Fibroblast of pulmonary artery (primary cell): Measurements from ENCODE around the gene FAAH.

Experiments used
- DNase-seq: peaks from one replicate; pipeline ENCODE4 v3.0.0-alpha.2; 2010; ENCODE audit warnings: low read depth
- H3K4me3 ChIP-seq: replicated peaks from 2 replicates; pipeline ENCODE4 v1.5.1; 2011; ENCODE audit warnings: low read depth, mild to moderate bottlenecking, control low read depth, low read length, moderate library complexity
- CTCF ChIP-seq: IDR thresholded peaks from 2 replicates; pipeline ENCODE4 v1.5.1; 2011; ENCODE audit warnings: mild to moderate bottlenecking, control low read depth, low read length, inconsistent platforms; ENCODE audit errors: missing control alignments

The FAAH gene

DNA sequence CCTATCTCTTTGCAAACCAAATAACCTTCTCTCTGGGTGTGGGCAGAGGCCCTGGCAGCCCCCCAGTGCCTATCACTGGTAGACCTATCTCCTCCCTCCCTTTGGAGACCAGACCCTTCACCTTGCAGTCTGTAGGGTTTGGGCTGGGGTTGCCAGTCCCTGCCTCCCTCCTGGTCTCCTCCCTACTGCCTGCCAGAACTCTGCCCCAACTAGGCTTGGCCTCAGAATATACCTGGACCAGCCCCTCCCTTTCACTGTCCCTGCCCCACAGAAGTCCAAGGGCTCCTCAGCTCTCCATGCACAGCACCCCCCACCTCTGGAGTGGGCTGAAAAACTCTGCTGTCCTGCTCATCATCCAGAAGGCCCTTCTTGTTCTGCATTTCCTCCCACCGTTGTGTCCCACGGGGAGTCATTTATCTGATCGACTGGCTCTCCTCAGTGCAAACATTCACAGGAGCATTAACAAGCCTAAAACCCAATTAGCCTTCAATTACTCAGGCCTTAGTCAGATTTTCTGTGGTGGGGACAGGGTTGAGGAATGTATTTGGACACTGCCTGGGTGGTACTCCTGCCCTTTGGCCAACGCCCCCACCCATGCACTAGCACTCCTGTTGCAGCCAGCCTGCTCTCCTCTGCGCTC lies 67.8 kb downstream of the FAAH start:
- no peak for DNase-seq
- H3K4me3 ChIP-seq = no peak overlapping the region
- no peak for TF ChIP-seq CTCF
